ENCODE results near the gene OR1D5.
A peak's percentile ranks its signal among the peaks of the same experiment; 100 is the strongest.

DNA sequence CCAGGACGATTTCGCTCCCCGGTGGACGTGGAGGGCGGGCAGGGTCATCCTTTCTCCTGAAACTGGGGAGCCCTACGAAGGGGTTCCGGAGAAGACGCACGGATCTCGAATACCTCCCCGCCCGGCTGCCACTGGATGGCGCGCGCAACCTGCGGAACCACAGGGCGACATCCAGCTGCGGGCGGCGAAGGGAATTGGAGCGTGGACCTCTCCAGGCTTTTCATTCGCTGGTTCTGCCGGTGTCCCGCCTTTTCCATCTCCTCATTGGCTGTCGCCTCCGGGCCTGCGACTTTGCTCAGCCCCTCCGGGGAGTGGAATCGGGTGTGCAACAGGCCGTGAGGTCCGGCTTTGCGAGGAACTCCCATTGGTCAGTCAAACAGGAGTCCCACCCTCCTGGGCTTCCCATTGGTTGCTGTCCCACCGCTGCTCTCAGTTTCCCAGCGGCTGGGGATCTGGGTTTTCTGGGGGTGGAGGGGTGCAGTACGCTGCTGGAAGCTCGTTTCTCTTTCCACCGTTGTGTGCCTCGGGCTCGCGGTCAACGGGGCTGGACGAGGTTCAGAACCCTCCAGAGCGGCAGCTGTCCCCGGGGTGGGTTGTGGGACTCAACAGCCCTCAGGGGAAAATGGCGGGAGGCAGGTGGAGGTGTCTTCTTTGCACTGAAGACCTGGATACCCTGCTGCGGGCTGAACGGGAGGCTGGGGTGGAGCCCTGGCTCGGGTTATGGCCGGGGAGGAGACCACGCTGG is 14.5 kb downstream of the OR1D5 start:
- TF ChIP-seq POLR2A (IDR thresholded peaks at IDR 0.05): peak in 1 of 2 donors; percentile 18
- TF ChIP-seq, protein P1, sequence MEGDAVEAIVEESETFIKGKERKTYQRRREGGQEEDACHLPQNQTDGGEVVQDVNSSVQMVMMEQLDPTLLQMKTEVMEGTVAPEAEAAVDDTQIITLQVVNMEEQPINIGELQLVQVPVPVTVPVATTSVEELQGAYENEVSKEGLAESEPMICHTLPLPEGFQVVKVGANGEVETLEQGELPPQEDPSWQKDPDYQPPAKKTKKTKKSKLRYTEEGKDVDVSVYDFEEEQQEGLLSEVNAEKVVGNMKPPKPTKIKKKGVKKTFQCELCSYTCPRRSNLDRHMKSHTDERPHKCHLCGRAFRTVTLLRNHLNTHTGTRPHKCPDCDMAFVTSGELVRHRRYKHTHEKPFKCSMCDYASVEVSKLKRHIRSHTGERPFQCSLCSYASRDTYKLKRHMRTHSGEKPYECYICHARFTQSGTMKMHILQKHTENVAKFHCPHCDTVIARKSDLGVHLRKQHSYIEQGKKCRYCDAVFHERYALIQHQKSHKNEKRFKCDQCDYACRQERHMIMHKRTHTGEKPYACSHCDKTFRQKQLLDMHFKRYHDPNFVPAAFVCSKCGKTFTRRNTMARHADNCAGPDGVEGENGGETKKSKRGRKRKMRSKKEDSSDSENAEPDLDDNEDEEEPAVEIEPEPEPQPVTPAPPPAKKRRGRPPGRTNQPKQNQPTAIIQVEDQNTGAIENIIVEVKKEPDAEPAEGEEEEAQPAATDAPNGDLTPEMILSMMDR (IDR thresholded peaks at IDR 0.05): peak; percentile 62 to 85 (median 72)
